ENCODE results near the gene PKIG. TPM values are rescaled to one million over a fixed set of nuclear protein-coding genes. Genes with fewer than 3 reads are reported as not detected.

PKIG gene
- total RNA-seq, 2 experiments from 2014 or later, result 31.7 to 46.9 TPM

DNA sequence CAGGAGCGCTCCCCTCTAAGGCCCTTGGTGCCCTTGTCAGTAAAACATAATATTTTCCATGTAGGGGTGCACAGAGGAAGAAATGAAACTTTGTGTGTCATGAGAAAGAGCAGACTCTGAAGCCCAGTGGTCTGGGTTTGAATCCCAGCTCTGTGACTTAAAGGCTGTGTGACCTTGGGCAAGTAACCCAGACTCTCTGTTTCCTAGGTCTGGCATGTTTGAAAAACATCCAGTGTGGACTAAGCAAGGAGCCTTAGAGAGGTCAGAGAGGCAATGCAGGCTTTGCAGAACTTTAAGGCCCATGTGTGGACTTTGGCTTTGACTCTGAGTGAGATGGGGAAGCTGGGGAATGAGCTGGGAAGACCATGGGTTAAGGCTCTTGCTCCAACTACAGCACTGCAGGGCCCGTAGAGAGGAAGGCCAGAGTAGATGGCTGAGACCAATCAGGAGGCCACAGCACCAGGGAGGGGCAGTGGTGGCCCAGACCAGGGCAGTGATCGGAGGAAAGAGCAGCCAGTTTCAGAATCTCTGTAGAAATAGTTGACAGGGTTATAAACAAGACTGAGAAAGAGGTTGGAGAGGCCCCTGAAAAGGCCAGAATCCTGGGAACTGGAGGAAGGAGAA lies 50.9 kb downstream of the PKIG start:
- peaks cover 97% of the 10 kb centered on the region for H3K36me3 ChIP-seq (ENCODE audit: insufficient read depth, low read length)
- DNase-seq (ENCODE audit: low spot score), result no peak
- no peak overlapping the region for H3K27ac ChIP-seq (ENCODE audit: low read depth, low read length, poor library complexity, severe bottlenecking)
- no peaks in the 10 kb centered on the region for H3K4me1 ChIP-seq (ENCODE audit: insufficient read depth, low read length, poor library complexity, severe bottlenecking)
- POLR2A ChIA-PET, result no interaction called here
- H4K20me1 ChIP-seq (ENCODE audit: insufficient read depth, low read length), result no peaks in the 10 kb centered on the region
- H3K79me2 ChIP-seq (ENCODE audit: insufficient read depth, low read depth, low read length), result no peaks in the 10 kb centered on the region
- TF ChIP-seq, protein P1, sequence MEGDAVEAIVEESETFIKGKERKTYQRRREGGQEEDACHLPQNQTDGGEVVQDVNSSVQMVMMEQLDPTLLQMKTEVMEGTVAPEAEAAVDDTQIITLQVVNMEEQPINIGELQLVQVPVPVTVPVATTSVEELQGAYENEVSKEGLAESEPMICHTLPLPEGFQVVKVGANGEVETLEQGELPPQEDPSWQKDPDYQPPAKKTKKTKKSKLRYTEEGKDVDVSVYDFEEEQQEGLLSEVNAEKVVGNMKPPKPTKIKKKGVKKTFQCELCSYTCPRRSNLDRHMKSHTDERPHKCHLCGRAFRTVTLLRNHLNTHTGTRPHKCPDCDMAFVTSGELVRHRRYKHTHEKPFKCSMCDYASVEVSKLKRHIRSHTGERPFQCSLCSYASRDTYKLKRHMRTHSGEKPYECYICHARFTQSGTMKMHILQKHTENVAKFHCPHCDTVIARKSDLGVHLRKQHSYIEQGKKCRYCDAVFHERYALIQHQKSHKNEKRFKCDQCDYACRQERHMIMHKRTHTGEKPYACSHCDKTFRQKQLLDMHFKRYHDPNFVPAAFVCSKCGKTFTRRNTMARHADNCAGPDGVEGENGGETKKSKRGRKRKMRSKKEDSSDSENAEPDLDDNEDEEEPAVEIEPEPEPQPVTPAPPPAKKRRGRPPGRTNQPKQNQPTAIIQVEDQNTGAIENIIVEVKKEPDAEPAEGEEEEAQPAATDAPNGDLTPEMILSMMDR (conservative IDR thresholded peaks at IDR 0.05; ENCODE audit: low read length), result no peak
- TF ChIP-seq EZH2phosphoT487 (IDR thresholded peaks at IDR 0.05; ENCODE audit: borderline replicate concordance, low read depth, low read length), result no peak
- intact Hi-C loops (cut with micrococcal nuclease; ENCODE audit: unreplicated experiment), result no loop called here
- H3K4me2 ChIP-seq (ENCODE audit: low read length), result no peak overlapping the region
- no TSS peak for BruUV-seq (replicated peaks)
- no peaks in the 10 kb centered on the region for H3K9me3 ChIP-seq (ENCODE audit: low read length)
- no peak overlapping the region for H3K4me3 ChIP-seq (ENCODE audit: low read depth, low read length, poor library complexity, severe bottlenecking)
- no peaks in the 10 kb centered on the region for H3K9me2 ChIP-seq (ENCODE audit: insufficient read depth, low read length)
- no peak overlapping the region for H2AFZ ChIP-seq (ENCODE audit: low read length)
- CTCF ChIA-PET (ENCODE audit: unreplicated experiment), result no interaction called here

DNA sequence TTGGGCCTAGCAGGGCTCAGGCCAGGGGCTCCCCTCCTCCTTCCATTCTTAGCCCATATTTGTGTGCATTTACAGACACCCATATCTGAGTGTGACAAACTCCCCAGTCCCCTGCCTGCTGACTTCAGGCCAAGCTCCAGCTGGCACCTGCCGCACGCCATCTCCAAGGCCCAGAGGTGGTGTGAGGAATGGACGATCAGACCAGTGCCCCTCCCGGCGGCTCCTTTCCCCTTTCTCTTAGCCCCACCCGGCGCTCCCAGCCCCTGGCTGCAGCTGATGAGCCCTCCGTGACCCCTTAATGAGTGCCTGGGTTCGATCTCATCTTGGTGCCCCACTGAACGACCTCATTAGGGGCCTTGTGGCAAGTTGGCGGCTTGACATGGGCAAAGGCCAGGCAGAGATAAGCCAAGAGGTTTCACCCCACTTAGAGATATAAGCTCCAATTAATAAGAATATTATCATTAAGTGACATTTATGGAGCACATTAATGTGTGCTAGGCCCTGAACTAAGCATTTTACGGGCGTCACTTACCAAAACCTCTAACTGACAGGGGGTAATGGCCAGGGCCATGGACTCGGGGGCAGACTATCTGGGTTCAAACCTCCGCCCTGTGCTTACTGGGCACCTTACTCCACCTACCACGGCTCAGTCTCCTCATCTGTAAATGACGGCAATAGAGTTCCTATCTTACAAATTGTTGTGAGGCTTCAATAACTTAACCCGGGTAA lies 51.7 kb downstream of the PKIG start:
- H3K27ac ChIP-seq (ENCODE audit: low read depth, low read length, poor library complexity, severe bottlenecking), result no peak overlapping the region
- intact Hi-C loops (cut with micrococcal nuclease; ENCODE audit: unreplicated experiment), result no loop called here
- no peak overlapping the region for H3K4me3 ChIP-seq (ENCODE audit: low read depth, low read length, poor library complexity, severe bottlenecking)
- no peaks in the 10 kb centered on the region for H4K20me1 ChIP-seq (ENCODE audit: insufficient read depth, low read length)
- TF ChIP-seq EZH2phosphoT487 (IDR thresholded peaks at IDR 0.05; ENCODE audit: borderline replicate concordance, low read depth, low read length), result no peak
- TF ChIP-seq, protein P1 (conservative IDR thresholded peaks at IDR 0.05; ENCODE audit: low read length), result no peak
- no peak overlapping the region for H2AFZ ChIP-seq (ENCODE audit: low read length)
- no peaks in the 10 kb centered on the region for H3K4me1 ChIP-seq (ENCODE audit: insufficient read depth, low read length, poor library complexity, severe bottlenecking)
- peaks cover 98% of the 10 kb centered on the region for H3K36me3 ChIP-seq (ENCODE audit: insufficient read depth, low read length)
- no peak for DNase-seq (ENCODE audit: low spot score)
- CTCF ChIA-PET (ENCODE audit: unreplicated experiment), result no interaction called here
- H3K4me2 ChIP-seq (ENCODE audit: low read length), result no peak overlapping the region
- no peaks in the 10 kb centered on the region for H3K9me3 ChIP-seq (ENCODE audit: low read length)
- POLR2A ChIA-PET, result no interaction called here
- H3K9me2 ChIP-seq (ENCODE audit: insufficient read depth, low read length), result no peaks in the 10 kb centered on the region
- TSS peak; percentile 31 for BruUV-seq (replicated peaks)
- no peaks in the 10 kb centered on the region for H3K79me2 ChIP-seq (ENCODE audit: insufficient read depth, low read depth, low read length)

DNA sequence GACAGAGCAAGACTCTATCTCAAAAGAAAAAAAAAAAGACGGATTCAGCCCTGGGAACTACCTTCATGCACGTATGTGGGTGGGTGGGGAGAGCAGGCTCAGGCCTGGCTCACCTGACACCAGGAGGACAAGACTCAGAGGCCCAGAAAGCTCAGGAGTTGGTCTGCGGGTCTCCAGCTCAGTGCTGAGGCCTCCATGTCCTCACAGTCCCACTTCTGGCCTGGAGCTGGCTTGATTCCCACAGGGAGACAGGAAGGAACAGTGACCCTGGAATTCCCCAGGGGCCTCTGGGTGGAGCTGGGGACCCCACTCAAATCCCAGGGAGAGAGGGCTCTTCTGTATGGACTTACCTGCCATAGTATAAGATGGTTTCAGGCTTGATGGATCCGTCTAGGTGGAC lies 53.5 kb downstream of the PKIG start:
- Histone ChIP-seq H3K36me3 (ENCODE audit: insufficient read depth, low read length) (peaks cover 99% of the 10 kb centered on the region), H2AFZ (ENCODE audit: low read length) (no peak overlapping the region), H3K4me3 (ENCODE audit: low read depth, low read length, poor library complexity, severe bottlenecking) (no peak overlapping the region), H3K9me2 (ENCODE audit: insufficient read depth, low read length) (no peaks in the 10 kb centered on the region), H3K27ac (ENCODE audit: low read depth, low read length, poor library complexity, severe bottlenecking) (no peak overlapping the region), H3K4me1 (ENCODE audit: insufficient read depth, low read length, poor library complexity, severe bottlenecking) (peaks cover 3% of the 10 kb centered on the region), H3K9me3 (ENCODE audit: low read length) (no peaks in the 10 kb centered on the region), H3K4me2 (ENCODE audit: low read length) (no peak overlapping the region), H4K20me1 (ENCODE audit: insufficient read depth, low read length) (no peaks in the 10 kb centered on the region), H3K79me2 (ENCODE audit: insufficient read depth, low read depth, low read length) (peaks cover 6% of the 10 kb centered on the region)
- BruUV-seq (replicated peaks), result no TSS peak
- TF ChIP-seq, protein P1 (conservative IDR thresholded peaks at IDR 0.05; ENCODE audit: low read length), result no peak
- TF ChIP-seq EZH2phosphoT487 (IDR thresholded peaks at IDR 0.05; ENCODE audit: borderline replicate concordance, low read depth, low read length), result no peak
- POLR2A ChIA-PET, result interaction anchor here (0.8 to 2.0 kb wide), 5 partner anchors 9 to 50 kb away, joined by 3 to 8 read pairs (median 4); no protein-coding TSS in a partner anchor
- DNase-seq (ENCODE audit: low spot score), result no peak
- intact Hi-C loops (cut with micrococcal nuclease; ENCODE audit: unreplicated experiment), result no loop called here
- CTCF ChIA-PET (ENCODE audit: unreplicated experiment), result no interaction called here

Data from OCI-LY7 (cell line).